Measurements from ENCODE around the gene TBCK.
"Not testable (repeated sequence)": the region's sequence is repeated elsewhere in the genome, so short reads cannot be mapped to it uniquely, and the experiment has no call there.

Gene TBCK

DNA sequence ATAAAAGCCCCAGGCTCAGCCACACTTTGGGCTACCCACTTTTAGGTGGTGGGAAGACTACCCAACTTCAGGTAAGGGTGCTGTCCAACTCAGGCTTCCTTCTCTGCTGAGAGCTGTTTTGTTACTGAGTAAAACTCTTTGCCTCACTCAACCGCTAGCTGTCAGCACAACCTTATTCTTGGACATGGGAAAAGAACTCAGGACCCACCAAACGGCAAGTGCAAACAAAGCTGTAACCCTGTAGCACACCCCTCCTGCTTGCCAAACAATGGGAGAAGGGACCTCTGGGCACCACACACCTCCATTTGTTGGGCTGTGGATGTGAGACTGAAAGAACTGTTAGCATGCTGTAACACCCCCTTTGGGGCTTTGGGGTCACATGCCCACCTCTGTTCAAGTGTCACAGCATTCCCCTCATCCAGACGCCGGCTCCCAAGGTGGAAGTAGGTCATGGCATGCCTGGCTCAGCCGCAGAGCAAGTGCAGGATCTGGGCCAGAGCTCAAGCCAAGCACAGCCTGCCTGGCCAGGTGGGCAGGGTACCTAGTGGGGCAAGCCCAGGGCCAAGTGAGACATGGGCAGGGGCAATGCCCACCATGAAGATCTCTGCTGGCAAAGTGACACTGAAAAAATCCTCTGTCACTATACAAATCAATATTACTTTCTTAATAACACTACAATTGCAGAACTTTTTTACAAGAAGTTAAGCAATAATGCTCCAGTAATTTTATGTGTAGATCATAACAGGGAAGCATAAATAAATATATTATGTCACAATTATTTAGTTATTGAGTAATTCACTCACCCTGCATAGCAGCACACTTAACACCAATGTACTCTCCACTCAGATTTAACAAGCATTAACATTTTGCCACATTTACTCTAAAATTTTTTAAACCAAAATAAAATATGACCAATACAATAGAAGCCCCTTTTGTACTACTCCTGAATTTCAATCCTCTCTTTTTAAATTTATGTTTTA is 107.2 kb downstream of the TBCK start:
- DNase-seq, result no peak

DNA sequence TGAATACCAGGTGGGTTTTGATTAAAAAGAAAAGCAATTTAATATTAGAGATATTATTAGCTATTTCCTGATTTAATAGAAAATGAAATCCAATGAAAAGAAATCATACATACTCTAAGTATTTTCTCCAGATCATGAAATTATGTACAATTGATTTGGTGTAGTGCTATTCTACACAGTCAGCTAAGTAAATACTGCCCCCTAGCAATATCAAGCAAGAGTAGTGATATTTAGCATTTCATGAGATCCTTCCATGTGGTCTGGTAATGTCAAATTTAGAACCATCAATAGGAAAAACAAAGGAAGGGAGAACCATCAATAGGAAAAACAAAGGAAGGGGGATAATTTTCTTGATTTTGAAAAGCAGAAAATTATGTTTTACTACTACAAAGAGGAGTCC is 114.6 kb downstream of the TBCK start:
- DNase-seq, result no peak

DNA sequence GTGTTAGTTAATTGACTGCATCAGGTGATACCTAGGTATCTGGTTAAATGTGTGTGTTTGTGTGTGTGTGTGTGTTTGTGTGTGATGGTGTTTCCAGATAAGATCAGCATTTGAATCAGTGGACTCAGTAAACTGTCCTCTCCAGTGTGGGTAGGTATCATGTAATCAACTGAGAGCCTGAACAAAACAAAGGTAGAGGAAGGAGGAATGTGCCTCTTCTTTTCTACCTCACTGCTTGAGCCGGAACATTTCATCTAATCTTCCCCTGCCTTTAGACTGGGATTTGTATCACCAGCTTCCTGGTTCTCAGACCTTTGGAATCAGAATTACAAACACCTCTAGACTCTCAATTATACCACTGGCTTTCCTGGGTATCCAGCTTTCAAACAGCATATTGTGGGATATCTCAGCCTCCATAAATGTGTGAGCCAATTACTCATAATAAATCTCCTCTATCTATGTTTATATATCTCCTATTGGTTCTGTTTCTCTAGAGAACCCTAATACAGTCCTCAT is 120.5 kb downstream of the TBCK start:
- DNase-seq, result no peak

DNA sequence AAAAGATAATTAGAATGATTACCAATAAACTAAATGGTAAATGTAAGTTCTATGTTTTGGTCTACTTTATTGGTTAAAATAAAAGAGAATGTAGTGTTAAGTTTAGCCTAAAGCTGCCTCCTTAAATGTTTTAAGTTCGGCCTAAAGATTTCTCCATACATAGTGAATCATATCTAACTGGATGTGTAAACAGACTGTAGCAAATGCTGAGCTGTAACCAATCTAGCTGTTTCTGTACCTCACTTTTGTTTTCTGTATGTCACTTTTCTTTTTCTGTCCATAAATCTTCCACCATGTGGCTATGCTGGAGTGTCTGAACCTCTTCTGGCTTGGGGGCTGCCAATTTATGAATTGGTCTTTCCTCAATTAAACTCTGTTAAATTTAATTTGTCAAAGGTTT is 121.2 kb downstream of the TBCK start:
- DNase-seq, result no peak

DNA sequence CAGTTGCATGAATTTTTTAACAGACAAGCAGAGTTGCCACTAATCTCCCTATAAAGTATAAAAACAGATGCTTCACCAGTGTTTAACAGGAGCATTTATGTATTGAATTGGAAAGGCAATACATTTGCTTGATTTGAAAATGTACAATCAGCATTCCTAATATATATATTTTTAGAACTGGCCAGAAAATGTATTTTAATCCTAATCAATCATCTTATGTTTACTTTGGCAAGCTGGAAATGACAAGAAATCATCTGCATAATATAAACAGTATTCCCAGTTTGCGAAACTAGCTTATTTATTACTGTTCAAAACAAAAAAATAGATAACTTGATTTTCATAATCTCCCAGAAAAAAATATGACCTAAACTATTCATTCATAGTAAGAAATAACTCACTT is 123.9 kb downstream of the TBCK start:
- DNase-seq, result no peak

DNA sequence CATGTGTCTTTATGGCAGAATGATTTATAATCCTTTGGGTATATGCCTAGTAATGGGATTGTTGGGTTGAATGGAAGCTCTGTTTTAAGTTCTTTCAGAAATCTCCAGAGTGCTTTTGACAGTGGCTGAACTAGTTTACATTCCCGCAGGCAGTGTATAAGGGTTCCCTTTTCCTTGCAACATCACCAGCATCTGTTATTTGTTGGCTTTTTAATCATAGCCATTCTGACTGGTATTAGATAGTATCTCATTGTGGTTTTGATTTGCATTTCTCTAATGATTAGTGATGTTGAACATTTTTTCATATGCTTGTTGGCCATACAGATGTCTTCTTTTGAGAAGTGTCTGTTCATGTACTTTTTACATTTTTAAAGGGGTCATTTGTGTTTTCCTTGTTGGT is 129.8 kb downstream of the TBCK start:
- DNase-seq, result no peak

DNA sequence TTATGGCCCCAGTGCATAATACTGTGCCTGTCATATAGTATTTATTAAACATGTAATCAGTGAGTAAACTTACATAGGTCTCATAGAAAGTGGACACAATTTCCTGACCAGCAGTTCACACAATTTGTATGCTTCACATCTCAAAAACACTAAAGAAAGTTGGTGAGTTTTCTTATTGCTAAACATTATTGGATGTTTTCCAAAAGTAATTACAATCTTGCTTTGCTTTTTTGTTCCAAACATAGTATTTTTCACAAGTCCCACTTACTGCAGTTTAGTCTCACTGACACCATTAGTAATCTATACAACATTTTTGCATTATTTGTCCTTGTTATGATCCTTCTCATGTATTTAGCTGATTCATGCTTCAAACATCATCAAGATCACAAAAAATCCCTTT is 132.5 kb downstream of the TBCK start:
- DNase-seq, result no peak

DNA sequence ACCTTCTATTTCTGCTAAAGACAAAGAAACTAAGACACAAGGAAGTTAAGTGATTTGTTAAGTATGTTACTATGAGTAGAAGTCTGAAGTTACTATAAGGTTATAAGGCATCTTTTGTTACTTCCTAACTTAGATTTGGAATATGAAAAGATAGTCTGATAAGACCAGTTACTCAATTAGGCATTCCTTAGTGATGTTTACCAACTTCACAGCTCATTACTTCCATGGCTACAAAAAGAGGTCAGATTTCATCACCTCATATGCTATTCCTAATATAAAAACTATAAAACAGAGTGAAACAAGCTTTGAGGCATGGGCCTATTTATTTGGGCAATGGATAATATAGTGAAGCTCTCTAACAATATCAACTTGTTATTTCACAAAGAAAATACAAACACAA is 143.1 kb downstream of the TBCK start:
- no peak for DNase-seq

DNA sequence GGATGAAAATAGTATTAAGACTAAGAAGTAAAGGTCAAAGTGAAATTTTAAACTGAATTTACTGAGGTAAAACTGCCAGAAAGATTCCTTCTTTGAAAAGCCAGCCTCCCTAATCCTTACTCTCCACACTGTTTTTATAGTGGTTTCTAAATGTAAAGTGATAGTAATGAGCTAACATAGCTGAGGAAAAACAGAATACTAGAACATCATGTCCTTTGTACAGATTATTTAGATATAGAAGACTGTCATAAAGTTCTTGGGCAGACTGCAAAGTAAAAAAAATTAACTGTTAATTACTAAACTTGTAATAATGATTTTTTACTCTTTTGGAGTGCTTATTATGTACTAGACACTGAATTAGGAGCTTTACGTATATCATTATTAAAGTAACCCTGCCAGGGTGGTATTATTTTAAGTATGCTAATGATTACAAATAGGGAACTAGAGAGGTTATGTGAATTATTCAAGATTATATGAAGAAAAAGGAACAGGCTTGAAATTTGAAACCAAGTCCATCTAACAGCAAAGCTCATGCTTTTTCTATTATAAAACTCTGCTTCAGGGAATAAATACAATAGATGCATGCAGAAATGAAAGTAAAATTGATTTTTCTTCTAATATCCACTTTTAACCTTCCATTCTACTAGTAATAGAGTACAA is 150.5 kb downstream of the TBCK start:
- DNase-seq, result no peak

DNA sequence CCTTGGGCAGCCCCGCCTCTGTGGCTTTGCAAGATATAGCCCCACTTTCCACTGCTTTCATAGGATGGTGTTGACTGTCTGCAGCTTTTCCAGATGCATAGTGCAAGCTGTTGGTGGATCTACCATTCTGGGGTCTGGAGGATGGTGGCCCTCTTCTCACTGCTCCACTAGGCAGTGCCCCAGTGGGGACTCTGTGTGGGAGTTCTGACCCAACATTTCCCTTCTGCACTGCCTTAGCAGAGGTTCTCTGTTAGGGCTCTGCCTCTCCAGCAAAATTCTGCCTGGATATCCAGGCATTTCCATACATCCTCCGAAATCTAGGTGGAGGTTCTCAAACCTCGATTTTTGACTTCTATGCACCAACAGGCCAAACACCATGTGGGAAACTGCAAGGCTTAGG is 153.7 kb downstream of the TBCK start:
- DNase-seq, result no peak

DNA sequence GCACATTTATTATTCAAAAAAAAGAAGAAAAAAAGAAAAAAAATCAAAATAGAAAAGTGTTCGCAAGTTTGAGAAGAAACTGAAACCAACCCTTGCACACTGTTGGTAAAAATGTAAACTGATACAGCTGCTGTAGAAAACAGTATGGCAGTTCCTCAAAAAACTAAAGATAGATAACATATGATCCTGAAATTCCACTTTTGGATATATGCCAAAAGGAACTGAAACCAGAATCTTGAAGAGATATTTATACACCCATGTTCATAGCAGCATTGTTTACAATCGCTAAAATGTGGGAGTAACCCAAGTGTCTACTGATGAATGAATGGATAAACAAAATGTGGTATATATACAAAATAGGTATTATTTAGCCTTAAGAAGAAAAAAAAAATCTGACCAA is 155.4 kb downstream of the TBCK start:
- DNase-seq, result no peak

DNA sequence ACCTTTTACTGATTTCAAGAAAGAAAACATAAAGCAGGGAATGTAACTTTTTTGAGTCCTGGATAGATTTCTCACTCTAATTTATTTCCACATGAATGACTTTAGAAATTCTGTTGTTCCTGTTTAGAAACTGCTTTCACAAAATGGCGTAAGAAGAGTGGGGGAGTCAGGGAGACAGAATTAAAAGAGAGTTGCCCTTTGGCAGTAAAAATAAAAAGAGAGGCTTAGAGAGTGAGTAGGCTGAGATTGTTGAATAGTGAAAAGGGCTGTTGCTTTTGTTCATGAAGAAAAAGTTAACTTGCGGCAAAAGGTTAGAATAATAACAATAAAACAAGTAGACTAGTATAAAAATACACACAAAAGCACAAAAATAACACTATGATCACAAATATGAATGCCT is 166.1 kb downstream of the TBCK start:
- no peak for DNase-seq

DNA sequence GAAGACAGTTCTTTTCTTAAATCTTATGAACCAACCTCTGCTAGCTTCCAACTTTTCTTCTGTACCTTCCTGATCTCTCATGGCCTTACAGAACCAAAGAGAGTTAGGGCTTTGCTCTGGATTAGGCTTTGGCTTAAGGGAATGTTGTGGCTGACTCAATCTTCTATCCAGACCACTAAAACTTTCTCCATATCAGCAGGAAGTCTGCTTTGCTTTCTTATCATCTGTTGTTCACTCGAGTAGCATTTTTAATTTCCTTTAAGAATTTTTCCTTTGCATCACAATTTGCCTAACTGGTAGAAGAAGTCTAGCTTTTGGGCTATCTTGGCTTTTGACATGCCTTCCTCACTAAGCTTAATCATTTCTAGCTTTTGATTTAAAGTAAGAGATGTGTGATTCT is 167.0 kb downstream of the TBCK start:
- DNase-seq, result no peak

DNA sequence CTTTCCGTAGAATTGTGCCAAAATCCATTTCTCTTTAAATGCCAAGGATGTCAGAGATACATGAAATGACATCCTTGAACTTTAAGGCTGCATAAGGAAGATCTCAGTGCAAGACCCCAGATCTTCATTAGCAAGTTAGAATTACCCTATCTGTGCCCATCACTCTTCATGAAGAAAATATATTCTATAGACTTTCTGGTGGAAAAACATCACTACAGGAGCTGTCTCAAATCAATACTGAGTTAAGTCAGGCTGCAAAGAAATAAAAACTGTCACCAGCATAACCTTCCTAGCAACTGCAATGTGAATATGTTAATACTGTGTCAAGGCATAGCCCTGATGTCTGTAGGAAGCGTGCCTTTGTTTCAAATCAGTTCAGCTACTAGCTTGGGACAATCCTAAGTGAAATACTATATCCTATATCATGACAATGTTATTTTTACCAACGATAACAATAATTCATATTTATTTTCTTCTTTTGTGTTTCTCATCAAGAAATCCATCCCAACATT is 173.3 kb downstream of the TBCK start:
- DNase-seq, result no peak

DNA sequence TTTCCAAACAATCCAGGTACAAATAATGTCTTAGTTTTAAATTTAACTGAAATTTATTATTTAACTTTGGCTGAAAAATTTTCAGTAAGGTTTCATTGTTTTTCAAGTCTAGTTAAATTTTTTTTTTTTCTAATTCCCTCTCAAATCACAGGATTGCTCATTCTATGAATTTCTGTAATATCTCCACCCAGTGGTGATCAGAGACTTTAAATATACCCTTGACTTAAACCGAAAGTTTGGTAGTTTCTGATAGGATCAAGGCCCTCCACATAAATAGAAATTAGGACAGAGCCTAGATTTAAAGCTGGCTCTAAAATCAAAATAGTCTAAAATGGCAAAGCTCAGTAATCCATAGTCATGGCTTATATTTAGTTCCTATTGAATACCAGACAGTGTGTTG is 175.4 kb downstream of the TBCK start:
- no peak for DNase-seq

DNA sequence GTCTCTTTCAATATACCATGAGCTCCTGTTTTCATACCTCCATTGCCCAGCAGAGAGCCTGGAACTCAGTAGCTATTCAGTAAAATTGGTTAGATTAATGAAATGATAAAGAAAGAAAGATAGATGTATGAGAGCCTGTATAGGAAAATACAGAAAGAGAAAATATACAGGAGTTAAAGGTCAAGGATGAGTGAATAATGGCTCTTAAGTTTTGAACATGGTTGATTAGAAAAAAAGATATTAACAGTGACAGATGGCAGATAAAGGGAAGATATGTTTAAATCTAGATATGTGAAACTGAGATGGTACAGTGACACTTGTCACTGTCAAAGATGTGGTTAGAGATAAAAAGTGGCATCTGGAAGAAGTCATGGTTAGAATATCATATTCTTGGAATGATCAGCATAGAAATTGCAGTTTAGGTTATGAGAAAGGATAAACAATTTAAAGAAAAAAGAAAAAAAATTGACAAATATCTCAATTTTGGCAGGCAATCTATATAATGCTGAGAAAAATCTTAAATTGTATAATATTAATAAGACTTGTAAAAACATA is 179.2 kb downstream of the TBCK start:
- no peak for DNase-seq

DNA sequence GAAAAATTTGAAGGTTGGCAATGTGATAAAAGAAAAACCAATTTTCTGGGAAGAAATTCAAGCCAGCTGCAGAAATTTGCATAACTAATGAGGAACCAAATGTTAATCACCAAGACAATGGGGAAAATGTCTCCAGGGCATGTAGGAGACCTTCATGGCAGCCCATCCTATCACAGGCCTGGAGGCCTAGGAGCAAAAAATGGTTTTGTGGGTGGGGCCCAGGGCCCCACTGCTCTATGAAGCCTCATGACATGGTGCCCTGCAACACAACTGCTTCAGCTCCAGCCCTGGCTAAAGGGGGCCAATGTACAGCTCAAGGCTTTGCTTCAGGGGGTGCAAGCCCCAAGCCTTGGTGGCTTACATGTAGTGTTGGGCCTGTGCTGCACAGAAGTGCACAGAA is 184.0 kb downstream of the TBCK start:
- no peak for DNase-seq

DNA sequence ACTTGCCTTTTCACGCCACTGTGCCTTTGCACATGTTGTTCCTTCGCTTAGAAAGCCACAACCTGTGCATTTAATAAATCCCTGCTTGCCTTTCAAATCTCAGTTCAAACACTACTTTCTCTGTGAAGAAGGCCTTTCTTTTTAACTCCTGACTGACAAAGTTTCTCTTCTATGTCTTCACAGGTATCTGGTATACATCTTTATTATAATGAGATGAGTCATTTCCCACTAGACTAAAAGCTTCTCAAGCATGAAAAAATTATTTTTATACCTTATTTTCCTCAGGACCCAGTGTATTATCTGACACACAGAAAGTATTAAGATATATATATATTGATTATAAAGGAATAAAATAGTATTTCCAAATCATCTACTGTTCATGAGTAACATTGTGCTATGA is 189.9 kb downstream of the TBCK start:
- DNase-seq, result no peak

DNA sequence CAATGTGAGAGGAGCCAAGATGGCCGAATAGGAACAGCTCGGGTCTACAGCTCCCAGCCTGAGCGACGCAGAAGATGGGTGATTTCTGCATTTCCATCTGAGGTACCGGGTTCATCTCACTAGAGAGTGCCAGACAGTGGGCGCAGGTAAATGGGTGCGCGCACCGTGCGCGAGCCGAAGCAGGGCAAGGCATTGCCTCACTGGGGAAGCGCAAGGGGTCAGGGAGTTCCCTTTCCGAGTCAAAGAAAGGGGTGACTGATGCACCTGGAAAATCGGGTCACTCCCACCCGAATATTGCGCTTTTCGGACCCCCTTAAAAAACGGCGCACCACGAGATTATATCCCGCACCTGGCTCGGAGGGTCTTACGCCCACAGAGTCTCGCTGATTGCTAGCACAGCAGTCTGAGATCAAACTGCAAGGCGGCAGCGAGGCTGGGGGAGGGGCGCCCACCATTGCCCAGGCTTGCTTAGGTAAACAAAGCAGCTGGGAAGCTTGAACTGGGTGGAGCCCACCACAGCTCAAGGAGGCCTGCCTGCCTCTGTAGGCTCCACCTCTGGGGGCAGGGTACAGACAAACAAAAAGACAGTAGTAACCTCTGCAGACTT is 196.0 kb downstream of the TBCK start:
- DNase-seq, result not testable (repeated sequence)

DNA sequence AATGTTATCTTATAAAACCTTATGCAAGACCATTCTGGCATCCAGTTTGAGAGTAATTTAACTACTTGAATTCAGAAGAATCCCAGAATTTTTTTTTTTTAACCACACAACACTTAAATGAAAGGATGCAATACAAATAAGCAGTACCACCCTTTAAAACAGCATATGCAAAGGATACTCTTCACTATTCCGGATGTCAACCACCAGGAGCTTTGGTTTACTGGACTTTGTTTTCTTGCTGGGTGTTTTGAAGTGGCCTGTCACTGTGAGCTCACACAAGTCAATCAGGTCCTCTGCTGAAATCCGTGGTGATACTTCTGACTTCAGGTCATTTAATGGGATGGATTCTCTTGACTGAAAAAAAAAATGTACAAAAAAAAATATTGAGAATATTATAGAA is 200.0 kb downstream of the TBCK start:
- no peak for DNase-seq

DNA sequence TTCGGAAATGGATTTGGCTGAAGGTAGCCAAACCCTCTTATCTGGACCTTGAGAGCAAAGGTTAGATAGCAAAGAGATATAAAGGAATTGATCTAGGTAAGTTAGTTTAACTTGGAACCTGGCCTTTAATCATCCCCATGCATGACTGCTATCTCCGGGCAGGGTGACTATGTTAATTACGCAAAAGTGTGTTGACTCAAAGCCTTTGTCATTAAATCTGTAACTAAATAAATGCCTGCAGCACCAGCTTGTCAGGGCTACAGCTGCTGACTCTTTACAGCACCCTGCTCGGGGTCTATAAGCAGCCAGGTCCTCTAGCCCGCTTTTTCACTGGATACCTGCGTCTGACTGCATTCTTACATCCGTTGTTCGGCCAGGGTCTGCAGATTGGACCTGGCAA is 201.7 kb downstream of the TBCK start:
- DNase-seq, result no peak

DNA sequence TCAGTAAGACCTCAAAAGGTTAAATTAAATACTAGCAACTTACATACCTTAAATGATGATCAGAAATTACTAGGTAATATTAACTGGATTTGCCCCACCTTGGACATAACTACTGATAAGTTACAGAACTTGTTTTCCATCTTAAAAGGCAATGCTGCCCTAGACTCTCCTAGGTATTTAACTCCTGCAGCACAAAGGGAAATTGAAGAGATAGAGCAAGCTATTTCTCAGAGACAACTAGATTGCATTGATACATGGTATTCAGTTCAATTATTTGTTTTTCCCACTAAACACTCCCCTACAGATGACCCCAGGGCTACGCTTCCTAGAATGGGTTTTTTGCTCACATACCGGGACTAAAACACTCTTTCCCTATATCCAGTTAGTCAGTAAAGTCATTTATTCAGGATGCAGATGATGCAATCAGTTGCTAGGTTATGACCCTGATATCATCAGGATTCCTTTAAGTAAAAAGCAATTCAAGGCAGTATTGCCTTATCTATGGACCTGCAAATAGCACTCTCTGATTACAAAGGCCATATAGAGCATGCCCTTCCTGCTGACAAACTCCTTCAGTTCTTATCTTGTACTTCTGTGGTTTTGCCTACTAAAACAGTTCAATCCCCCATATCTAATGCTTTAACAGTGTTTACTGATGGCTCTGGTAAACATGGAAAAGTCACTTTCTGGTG is 204.1 kb downstream of the TBCK start:
- DNase-seq, result not testable (repeated sequence)

DNA sequence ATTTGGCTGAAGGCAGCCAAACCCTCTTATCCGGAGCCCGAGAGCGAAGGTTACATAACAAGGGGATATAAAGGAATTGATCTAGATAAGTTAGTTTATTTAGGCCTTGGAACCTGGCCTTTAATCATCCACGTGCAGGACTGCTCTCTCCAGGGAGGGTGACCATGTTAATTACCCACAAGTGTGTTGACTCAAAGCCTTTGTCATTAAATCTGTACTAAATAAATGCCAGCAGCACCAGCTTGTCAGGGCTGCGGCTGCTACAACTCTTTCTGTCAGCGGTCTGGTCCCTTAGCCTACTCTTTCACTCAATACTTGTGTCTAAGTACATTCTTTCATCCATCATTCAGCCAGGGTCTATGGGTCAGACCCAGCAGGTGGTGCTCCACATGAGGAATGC is 206.1 kb downstream of the TBCK start:
- DNase-seq, result no peak

All from NCI-H1436 (cell line).